NCI-H2081 treated with DMSO at 0.1 percent for 48 hours (cell line): ENCODE measurements around the gene NT5C1A.

Source experiments
- DNase-seq: peaks from one replicate; lab custom pipeline; 2025; lab: John Stamatoyannopoulos, UW

NT5C1A gene

GRCh38 chr1:39659538-39659937 is 12.4 kb downstream of the NT5C1A start:
- no peak for DNase-seq

GRCh38 chr1:39659110-39659509 is 12.8 kb downstream of the NT5C1A start:
- DNase-seq, result no peak

GRCh38 chr1:39657923-39658485 is 13.9 kb downstream of the NT5C1A start:
- no peak for DNase-seq

DNA sequence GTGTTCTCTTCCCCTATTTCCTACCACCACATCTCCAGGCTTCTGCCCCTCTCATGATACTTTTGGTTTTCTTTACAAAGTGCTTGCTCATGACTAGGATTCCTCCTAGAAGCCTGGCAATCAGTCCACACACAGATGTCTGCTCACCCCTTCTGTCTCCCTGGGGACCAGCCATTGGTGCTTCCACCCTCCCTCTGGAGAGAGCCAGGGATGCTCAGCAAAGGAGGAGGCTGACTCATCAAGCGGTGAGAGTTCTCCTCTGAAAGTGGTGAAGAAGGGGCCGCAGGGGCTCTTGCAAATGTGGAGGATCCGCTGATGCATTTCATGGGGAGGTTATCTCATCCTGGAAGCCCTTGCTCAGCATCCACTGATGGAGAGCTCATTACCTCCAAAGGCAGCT is 14.5 kb downstream of the NT5C1A start:
- DNase-seq, result no peak

- DNase-seq, result no peak
Observed at GRCh38 chr1:39656391-39656790, 15.5 kb downstream of the NT5C1A start.

GRCh38 chr1:39655578-39656268 is 16.2 kb downstream of the NT5C1A start:
- DNase-seq, result no peak

DNA sequence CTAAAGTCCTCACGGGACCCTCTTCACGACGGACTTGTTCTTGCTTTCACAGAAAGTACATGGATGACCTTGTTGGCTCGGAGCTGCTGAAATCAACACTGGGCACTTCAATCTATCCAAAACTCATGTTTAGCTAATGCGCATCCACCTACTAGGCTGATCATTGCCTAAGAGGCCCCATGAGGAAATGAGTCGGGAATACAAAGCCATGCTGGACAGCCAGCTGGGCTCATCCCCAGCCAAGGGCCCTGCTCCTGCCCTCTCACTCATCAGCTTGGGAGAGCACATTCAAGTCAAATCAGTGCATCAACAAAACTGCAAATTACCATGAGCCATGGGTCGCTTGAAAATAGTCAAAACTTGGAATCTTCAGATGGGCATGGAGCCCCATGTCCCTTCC is 17.6 kb downstream of the NT5C1A start:
- DNase-seq, result no peak

- peak; percentile 49 for DNase-seq
Observed at GRCh38 chr1:39653546-39654031, 18.3 kb downstream of the NT5C1A start.

DNA sequence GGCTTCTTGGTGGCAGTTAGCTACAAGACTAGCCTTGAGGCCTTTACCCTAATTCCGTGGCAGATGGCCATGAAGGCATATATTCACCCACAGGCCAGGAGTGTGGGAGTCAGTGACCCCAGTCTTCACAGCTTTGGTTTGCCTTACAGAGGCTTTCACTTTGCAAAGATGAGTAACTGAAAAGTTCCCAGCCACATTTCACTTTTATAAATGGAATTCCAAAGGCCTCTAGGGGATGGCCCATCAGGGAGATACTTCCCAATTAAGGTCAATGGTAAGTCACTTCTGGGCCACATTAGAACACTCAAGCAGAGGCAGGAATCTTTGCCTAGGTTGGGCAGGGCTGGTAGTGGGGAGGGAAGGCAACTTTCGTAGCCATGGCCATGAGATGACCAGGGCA is 19.4 kb downstream of the NT5C1A start:
- DNase-seq, result no peak

GRCh38 chr1:39652105-39652504 is 19.8 kb downstream of the NT5C1A start:
- DNase-seq, result no peak

- no peak for DNase-seq
Observed at GRCh38 chr1:39650431-39650830, 21.5 kb downstream of the NT5C1A start.

DNA sequence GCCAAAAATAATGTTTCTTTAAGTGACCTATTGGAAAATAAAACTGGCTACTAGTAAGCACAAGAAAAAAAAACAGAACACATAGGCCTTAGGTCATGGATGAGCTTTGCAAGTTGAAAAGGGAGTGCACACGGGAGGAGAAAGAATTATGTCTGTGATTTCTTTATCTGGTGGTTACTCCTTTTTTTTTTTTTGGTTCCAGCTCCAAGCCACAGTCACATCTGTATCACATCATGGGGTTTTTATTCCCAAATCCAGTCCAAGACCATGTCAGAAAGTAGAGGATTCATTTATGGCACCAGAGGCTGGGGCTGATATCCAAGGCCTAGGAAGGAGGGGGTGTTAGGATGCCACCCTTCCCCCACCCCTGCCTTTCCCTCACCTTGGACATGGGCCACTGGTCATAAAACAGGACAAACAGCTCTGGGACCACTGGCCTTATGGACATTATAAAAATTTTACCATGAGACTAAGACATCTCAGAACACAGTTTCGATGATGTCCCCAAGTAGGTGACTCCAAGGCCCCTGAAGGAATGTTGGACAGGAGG is 22.2 kb downstream of the NT5C1A start:
- DNase-seq, result no peak

DNA sequence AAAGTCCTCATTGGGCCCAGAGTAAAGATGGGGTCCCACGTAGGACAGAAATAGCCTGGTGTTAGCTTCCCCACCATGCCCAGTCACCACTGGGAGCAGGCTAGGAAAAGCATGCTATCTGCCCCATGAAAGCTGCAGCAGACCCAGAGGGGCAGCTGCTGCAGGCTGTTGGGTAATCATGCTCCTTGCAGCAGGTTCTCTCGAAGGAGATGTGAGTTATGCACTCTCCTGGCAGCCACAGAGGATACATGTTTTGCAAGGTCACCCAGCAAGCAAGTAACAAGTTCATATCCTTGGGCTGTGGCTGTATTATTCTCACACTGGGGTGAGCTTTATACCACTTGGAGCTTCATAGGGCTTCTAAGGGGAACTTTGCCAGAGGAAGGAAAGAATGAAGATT is 23.4 kb downstream of the NT5C1A start:
- no peak for DNase-seq

DNA sequence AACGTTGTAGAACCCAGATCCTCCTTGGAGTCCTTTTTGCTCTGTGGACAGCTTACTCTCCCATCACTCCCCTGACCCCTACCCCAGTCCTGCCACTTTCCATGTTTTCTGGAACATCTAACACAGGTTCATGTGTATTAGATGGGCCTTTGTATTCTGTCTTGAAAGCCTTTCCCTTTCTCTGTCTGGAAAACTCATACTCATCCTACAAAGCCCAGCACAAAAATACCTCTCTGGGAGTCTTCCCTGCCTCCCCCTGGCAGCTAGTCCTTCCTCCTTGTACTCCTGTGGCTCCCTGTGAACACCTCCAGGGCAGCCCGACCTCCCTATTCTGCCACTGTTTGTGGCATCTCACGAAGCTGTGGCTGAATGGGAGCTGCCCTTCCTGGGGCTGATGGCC is 24.7 kb downstream of the NT5C1A start:
- no peak for DNase-seq

- no peak for DNase-seq
Observed at GRCh38 chr1:39646232-39647081, 25.4 kb downstream of the NT5C1A start.

DNA sequence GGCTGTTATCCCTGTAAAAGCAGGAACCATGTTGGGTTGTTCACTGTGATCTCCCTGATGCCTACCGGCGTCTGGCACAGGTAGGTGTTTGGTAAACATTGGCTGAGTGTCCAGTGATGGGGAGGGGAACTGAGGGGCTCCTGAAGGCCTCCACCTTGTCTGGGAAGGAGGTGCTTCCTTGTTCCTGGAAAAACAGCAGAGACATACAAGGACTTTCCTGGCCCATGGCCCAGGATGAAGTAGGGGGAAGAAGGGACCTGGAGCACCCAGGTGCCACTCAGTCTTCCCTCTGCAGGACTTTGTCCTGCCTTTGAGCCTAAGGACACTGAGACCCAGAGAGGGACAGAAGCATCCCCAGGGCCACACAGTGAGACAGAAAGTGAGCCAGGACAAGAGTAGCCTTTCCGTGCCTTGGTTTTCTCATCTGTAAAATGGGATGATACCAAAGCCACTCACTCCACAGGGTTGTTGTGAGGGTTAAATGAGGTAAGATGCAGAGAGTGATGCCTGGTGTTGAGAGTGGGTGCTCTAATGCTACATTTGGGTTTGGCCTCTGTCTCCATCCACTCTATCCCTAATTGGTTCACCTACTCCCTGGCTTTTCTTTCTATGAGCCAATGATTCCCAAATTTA is 26.4 kb downstream of the NT5C1A start:
- no peak for DNase-seq

DNA sequence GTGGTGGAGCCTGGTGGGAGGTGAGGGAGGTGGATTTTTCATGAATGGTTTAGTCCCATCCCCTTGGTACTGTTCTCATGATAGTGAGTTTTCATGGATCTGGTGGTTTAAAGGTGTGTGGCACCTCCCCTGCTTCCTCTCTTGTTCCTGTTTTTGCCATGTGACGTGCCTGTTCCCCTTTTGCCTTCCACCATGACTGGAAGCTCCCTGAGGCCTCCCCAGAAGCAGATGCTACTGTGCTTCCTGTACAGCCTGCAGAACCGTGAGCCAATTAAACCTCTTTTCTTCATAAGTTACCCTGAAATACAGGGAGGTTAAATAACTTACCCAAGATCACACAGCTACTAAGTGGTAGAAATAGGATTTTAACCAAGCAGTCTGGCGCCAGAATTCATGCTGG is 28.2 kb downstream of the NT5C1A start:
- DNase-seq, result no peak

- no peak for DNase-seq
Observed at GRCh38 chr1:39642796-39643195, 29.1 kb downstream of the NT5C1A start.

- DNase-seq, result no peak
Observed at GRCh38 chr1:39640861-39641260, 31.0 kb downstream of the NT5C1A start.

DNA sequence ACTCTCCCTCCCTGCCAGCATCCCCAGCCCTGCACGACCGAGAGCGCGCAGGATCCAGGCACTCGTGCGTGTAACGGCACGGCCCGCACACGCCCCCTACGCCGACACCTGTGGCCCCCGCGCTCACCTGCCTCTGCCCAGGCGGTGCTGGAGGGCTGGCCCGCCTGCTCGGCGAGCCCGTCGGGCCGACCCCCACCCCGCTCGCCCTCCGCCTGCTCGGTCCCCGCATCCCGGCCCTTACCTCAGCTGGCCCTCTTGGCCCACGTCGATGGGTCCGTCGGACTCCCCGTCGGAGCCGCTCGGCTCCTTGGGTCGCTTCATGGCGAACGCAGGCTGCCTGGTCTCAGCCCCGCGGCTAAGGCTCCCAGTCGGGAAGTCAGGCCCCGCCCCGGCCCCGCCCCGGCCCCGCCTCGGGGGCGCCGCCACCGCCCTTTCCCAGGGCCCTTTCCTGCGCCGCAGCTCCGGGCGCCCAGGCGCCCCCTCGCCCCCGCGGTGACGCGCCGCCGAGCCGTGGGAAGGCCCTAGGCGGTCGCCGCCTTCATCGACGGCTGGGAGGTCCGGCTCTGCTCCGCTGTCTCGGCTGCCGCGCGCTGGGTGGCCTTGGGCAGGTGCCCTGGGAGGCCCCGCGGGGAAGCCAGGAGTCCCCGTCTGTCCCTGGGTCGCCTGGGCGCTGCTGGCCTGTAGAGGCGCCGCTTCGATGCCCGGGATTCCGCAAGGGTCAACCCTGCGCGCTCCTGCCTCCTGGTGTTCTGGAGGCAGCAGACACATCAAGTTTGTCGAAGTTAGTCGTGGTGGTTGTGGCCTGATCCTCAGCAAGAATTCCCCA is 32.4 kb downstream of the NT5C1A start, which contains the start of gene HEYL:
TSS of gene HEYL (minus strand) at position 339 of the 826 bp plus-strand sequence. CDS start at position 321, 18 bp downstream.
- no peak for DNase-seq

GRCh38 chr1:39638965-39639304 is 33.0 kb downstream of the NT5C1A start:
- DNase-seq, result no peak
